ENCODE results near the gene IMPACT. TPM values are rescaled to one million over a fixed set of nuclear protein-coding genes. Genes with fewer than 3 reads are reported as not detected.

Gene IMPACT
- total RNA-seq, 1 donor from 2014 or later: 29.7 TPM

DNA sequence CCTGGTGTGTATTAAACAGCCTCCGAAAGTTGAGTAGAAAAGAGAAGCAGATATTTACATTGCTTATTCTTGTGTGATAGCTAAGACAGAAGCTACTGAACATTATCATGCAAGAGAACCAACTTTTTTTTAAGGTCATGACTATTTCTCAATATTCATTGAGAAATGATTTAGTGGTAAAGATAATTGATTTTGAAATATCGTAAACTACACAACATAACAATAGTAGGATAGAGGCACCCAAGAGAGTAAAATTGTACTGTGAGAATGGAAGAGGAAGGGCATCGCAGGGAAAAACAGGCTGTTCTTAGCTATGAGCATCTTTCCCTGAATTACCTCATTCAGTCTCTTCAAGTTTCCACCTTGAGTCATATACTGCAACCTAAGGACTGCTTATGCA, 59.2 kb downstream of the IMPACT start:
- Mint-ChIP-seq H3K36me3 (ENCODE audit: insufficient read depth) (no peaks in the 10 kb centered on the region), H3K9me3 (ENCODE audit: low read depth) (no peaks in the 10 kb centered on the region), H3K27me3 (no peaks in the 10 kb centered on the region), H3K4me3 (ENCODE audit: low read depth) (no peak overlapping the region), H3K27ac (no peak overlapping the region), H3K4me1 (ENCODE audit: low read depth) (peaks cover 2% of the 10 kb centered on the region)
- no peak for DNase-seq (ENCODE audit: low spot score, unreplicated experiment)
- TF ChIP-seq, protein P1, sequence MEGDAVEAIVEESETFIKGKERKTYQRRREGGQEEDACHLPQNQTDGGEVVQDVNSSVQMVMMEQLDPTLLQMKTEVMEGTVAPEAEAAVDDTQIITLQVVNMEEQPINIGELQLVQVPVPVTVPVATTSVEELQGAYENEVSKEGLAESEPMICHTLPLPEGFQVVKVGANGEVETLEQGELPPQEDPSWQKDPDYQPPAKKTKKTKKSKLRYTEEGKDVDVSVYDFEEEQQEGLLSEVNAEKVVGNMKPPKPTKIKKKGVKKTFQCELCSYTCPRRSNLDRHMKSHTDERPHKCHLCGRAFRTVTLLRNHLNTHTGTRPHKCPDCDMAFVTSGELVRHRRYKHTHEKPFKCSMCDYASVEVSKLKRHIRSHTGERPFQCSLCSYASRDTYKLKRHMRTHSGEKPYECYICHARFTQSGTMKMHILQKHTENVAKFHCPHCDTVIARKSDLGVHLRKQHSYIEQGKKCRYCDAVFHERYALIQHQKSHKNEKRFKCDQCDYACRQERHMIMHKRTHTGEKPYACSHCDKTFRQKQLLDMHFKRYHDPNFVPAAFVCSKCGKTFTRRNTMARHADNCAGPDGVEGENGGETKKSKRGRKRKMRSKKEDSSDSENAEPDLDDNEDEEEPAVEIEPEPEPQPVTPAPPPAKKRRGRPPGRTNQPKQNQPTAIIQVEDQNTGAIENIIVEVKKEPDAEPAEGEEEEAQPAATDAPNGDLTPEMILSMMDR (IDR thresholded peaks at IDR 0.05; ENCODE audit: unreplicated experiment): no peak

DNA sequence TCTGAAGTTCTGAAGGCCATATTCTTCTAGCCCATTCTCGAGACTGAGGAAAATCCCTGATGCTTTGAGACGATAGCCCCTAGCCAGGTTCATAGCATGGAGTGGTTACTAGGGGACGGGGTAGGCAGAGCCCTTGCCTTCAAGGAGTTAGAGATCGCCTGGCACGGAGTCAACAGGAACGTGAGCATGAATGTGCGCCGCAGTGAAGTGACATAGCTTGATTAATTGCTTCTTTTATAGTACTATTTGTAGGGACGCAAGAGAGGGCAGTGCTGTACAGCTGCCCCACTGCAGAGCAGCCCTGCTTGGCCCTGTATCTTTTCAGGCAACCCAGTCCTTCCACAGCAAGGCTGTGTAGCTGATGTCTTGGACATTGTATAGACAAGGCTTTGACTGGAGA, 60.2 kb downstream of the IMPACT start:
- no peak for DNase-seq (ENCODE audit: low spot score, unreplicated experiment)
- Mint-ChIP-seq H3K27ac (no peak overlapping the region), H3K9me3 (ENCODE audit: low read depth) (no peaks in the 10 kb centered on the region)

DNA sequence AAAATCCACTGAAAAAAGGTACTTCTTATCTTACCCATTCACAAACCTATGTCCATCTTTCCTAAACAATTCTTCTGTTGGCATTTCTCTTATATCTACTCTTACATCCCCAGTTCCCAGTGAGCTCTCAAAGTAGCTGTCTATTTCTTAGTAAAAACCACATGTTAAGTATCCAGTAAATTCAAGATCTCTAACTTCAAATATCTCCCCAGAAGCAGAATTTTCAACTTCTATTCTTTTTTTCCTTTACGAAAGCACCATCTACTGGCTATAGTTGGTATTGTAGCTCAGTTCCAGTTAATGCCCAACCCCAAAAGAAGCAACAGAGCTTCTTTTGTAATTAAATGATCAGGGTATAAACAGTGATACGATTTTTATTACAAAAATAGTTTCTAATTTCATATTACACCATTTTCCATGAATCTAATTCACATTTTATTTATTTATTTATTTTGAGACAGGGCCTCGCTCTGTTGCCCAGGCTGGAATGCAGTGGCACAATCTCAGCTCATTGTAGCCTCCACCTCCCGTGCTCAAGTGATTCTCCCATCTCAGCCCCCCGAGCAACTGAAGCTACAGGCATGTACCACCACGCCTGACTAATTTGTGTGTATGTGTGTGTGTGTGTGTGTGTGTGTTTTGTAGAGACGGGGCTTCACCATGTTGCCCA, 62.5 kb downstream of the IMPACT start:
- TF ChIP-seq, protein P1 (IDR thresholded peaks at IDR 0.05; ENCODE audit: unreplicated experiment): peak; percentile 78
- peaks cover 2% of the 10 kb centered on the region for H3K4me1 Mint-ChIP-seq (ENCODE audit: low read depth)
- no peak for DNase-seq (ENCODE audit: low spot score, unreplicated experiment)
- H3K27ac Mint-ChIP-seq: no peak overlapping the region
- no peaks in the 10 kb centered on the region for H3K36me3 Mint-ChIP-seq (ENCODE audit: insufficient read depth)
- no peaks in the 10 kb centered on the region for H3K9me3 Mint-ChIP-seq (ENCODE audit: low read depth)
- no peaks in the 10 kb centered on the region for H3K27me3 Mint-ChIP-seq
- H3K4me3 Mint-ChIP-seq (ENCODE audit: low read depth): no peak overlapping the region

More for the DNA sequence above, 60.2 kb downstream of the IMPACT start:
- TF ChIP-seq, protein P1 (IDR thresholded peaks at IDR 0.05; ENCODE audit: unreplicated experiment): no peak
- Mint-ChIP-seq H3K4me3 (ENCODE audit: low read depth) (no peak overlapping the region), H3K27me3 (no peaks in the 10 kb centered on the region), H3K4me1 (ENCODE audit: low read depth) (peaks cover 2% of the 10 kb centered on the region), H3K36me3 (ENCODE audit: insufficient read depth) (no peaks in the 10 kb centered on the region)

DNA sequence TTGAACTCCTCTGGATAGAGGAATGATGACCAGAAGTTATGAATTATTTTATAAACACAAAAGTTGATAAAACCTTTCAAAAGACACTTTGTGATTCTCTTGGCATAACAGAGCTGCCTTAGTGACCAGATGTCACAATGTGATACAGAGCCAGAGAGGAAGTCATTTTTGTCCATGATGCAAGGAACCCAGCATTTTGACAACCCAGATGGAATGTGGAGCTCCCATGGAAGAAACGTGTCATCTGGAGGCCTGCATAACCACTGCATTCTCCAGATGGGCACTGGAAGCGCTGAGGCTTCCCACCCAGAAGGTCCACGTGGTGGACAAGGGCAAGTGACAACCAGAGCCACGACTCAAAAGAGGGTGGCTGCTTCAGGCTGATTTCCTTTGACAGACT, 64.1 kb downstream of the IMPACT start:
- Mint-ChIP-seq H3K36me3 (ENCODE audit: insufficient read depth) (no peaks in the 10 kb centered on the region), H3K4me3 (ENCODE audit: low read depth) (no peak overlapping the region), H3K4me1 (ENCODE audit: low read depth) (peaks cover 2% of the 10 kb centered on the region), H3K9me3 (ENCODE audit: low read depth) (no peaks in the 10 kb centered on the region), H3K27ac (no peak overlapping the region), H3K27me3 (no peaks in the 10 kb centered on the region)
- TF ChIP-seq, protein P1 (IDR thresholded peaks at IDR 0.05; ENCODE audit: unreplicated experiment): no peak
- DNase-seq (ENCODE audit: low spot score, unreplicated experiment): no peak

DNA sequence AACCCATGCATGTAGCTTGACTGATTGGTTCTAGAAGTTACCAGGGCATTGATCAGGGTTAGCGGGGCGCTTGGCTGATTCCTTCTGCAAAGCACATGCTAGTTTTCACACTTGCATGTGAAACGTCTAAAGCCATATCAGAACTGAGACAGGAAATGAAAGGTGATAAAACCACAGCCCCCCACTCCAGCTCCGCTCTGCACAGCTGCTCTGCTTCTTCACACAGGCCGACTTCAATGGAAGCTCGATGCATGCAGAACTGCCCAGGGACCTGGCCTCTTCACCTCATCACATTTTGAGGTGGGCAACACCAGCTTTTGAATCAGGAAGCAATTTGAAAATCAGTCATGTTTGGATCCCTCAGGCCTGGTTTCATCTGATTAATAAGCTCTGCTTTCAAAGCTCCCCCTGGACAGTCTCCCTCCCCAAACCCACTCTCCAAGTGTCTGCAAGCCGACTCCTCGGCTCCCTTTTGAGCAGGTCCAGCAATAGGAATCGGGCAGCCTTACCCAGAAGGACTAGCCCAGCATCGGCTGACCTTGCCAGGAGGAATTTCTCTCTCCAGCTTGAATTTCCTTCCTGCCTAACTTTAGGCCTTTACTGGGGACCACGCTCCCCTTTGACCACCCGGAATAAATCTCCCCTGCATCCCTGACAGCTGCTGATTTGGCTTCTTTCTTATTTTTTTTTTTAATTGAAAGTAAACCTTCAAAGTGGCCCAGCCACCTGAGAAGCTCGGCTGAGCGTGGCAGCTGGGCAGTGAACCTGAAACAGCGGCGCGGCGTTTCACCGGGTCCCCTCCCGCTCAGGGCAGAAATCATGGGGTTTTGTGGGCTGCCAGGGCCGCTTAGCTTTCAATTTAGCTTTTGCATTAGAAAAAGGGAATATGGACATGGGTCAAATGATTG, 65.7 kb downstream of the IMPACT start:
- Mint-ChIP-seq H3K4me1 (ENCODE audit: low read depth) (peaks cover 5% of the 10 kb centered on the region), H3K27me3 (no peaks in the 10 kb centered on the region), H3K9me3 (ENCODE audit: low read depth) (no peaks in the 10 kb centered on the region), H3K4me3 (ENCODE audit: low read depth) (no peak overlapping the region), H3K36me3 (ENCODE audit: insufficient read depth) (no peaks in the 10 kb centered on the region), H3K27ac (no peak overlapping the region)
- DNase-seq (ENCODE audit: low spot score, unreplicated experiment): no peak
- TF ChIP-seq, protein P1 (IDR thresholded peaks at IDR 0.05; ENCODE audit: unreplicated experiment): no peak

Measured in progenitor cell of endocrine pancreas (in vitro differentiated cells).